Measurements from ENCODE around the gene MRPS18B. TPM values are rescaled to one million over a fixed set of nuclear protein-coding genes. Genes with fewer than 3 reads are reported as not detected.
"Not testable (repeated sequence)": the region's sequence is repeated elsewhere in the genome, so short reads cannot be mapped to it uniquely, and the experiment has no call there.

Gene MRPS18B
- total and polyA plus RNA-seq, 2 donors (not counting 1 experiment from before 2014, with no cell fraction given): 53.1 to 76.8 TPM

DNA sequence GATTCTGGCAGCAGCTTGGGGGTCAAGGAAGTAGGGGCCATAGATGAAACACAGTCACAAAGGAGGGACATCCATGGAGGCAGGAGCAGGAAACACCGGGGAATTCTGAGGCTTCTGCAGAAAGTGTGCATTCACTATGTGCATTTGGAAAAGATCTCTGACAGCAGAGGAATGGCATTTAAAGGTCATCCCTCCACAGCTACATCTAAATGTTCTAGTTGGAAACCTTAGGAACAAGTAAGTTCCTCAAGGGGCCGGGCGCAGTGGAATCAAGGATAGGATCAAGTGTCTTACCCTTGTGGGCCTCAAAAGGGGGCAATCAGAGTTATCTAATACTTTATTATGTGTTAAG lies 38.1 kb downstream of the MRPS18B start:
- TF ChIP-seq EZH2 (IDR thresholded peaks at IDR 0.05; ENCODE audit: low read length, missing control alignments): no peak
- Histone ChIP-seq H2AFZ (ENCODE audit: low read length) (no peak overlapping the region), H3K36me3 (ENCODE audit: control insufficient read depth, insufficient read depth, low read length) (peaks cover 14% of the 10 kb centered on the region), H3K4me2 (ENCODE audit: extremely low read depth, insufficient read depth, low read length) (no peak overlapping the region), H3K79me2 (ENCODE audit: control insufficient read depth, insufficient read depth, low read length) (no peaks in the 10 kb centered on the region), H3K27ac (ENCODE audit: insufficient read depth, low read length) (no peak overlapping the region), H3K4me1 (ENCODE audit: control insufficient read depth, extremely low read depth, insufficient read depth, low read length) (no peaks in the 10 kb centered on the region), H3K27me3 (ENCODE audit: control insufficient read depth, insufficient read depth, low read length) (no peaks in the 10 kb centered on the region), H4K20me1 (ENCODE audit: control insufficient read depth, extremely low read depth, insufficient read depth, low read length) (no peaks in the 10 kb centered on the region), H3K9ac (ENCODE audit: insufficient read depth, low read length) (no peak overlapping the region), H3K4me3 (replicated peaks in 1 of 4; ENCODE audit: control extremely low read depth in 1 of 4, insufficient read depth in 1 of 4, low read depth in 3 of 4, low read length in 4 of 4) (no peak overlapping the region), H3K9me3 (ENCODE audit: control insufficient read depth, insufficient read depth, low read depth, low read length) (no peaks in the 10 kb centered on the region)
- DNase-seq (ENCODE audit: low read depth in 2 of 2): no peak

DNA sequence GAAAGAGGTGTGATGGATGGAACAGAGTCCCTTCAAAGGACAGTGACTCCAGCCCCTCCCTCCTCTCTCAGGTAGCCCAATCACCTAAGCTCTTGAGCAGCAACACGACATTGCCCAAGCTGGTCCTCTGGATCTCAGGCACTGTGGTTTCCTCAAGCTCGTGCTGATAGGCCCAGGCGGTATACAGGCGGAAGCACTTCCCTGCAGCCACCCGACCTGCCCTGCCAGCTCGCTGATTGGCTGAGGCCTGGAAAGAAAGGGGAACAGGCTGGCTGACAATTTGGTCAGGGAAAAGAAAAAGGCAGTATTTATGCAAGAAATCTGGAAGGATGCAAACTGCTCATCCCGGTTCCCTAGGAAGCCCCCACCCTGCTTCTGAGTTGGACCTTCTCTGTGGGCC lies 38.9 kb downstream of the MRPS18B start:
- no peak overlapping the region for H3K4me3 ChIP-seq (replicated peaks in 1 of 4; ENCODE audit: control extremely low read depth in 1 of 4, insufficient read depth in 1 of 4, low read depth in 3 of 4, low read length in 4 of 4)
- no peak overlapping the region for H3K4me2 ChIP-seq (ENCODE audit: extremely low read depth, insufficient read depth, low read length)
- H4K20me1 ChIP-seq (ENCODE audit: control insufficient read depth, extremely low read depth, insufficient read depth, low read length): no peaks in the 10 kb centered on the region
- H3K79me2 ChIP-seq (ENCODE audit: control insufficient read depth, insufficient read depth, low read length): no peaks in the 10 kb centered on the region
- H2AFZ ChIP-seq (ENCODE audit: low read length): no peak overlapping the region
- DNase-seq (ENCODE audit: low read depth in 2 of 2): no peak
- peaks cover 15% of the 10 kb centered on the region for H3K36me3 ChIP-seq (ENCODE audit: control insufficient read depth, insufficient read depth, low read length)
- no peak overlapping the region for H3K27ac ChIP-seq (ENCODE audit: insufficient read depth, low read length)
- no peak overlapping the region for H3K9ac ChIP-seq (ENCODE audit: insufficient read depth, low read length)
- H3K4me1 ChIP-seq (ENCODE audit: control insufficient read depth, extremely low read depth, insufficient read depth, low read length): no peaks in the 10 kb centered on the region
- no peaks in the 10 kb centered on the region for H3K27me3 ChIP-seq (ENCODE audit: control insufficient read depth, insufficient read depth, low read length)
- no peaks in the 10 kb centered on the region for H3K9me3 ChIP-seq (ENCODE audit: control insufficient read depth, insufficient read depth, low read depth, low read length)
- no peak for TF ChIP-seq EZH2 (IDR thresholded peaks at IDR 0.05; ENCODE audit: low read length, missing control alignments)
- TF ChIP-seq, protein P1, sequence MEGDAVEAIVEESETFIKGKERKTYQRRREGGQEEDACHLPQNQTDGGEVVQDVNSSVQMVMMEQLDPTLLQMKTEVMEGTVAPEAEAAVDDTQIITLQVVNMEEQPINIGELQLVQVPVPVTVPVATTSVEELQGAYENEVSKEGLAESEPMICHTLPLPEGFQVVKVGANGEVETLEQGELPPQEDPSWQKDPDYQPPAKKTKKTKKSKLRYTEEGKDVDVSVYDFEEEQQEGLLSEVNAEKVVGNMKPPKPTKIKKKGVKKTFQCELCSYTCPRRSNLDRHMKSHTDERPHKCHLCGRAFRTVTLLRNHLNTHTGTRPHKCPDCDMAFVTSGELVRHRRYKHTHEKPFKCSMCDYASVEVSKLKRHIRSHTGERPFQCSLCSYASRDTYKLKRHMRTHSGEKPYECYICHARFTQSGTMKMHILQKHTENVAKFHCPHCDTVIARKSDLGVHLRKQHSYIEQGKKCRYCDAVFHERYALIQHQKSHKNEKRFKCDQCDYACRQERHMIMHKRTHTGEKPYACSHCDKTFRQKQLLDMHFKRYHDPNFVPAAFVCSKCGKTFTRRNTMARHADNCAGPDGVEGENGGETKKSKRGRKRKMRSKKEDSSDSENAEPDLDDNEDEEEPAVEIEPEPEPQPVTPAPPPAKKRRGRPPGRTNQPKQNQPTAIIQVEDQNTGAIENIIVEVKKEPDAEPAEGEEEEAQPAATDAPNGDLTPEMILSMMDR (conservative IDR thresholded peaks at IDR 0.05 in 1 of 2, IDR thresholded peaks at IDR 0.05 in 1 of 2; ENCODE audit: low read depth in 1 of 2, low read length in 2 of 2): no peak

DNA sequence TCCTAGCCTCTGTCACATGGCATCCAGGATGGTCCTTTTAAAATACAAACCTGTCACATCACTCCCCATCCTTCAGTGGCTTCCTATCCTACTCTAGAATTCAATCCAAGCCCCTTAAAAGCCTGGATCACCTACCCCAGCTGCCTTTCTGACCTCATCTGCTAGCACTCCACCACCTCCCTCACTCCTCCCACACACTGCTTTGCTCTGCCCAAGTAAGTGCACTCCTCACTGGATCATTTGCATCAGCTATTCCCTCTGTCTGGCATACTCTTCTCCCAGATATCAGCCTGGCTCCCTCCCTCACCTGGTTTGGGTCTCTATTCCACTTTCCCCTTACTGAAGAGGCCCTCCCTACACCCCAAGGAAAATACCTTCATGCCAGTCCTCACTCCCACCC lies 39.8 kb downstream of the MRPS18B start:
- Histone ChIP-seq H3K4me3 (replicated peaks in 1 of 4; ENCODE audit: control extremely low read depth in 1 of 4, insufficient read depth in 1 of 4, low read depth in 3 of 4, low read length in 4 of 4) (no peak overlapping the region), H3K36me3 (ENCODE audit: control insufficient read depth, insufficient read depth, low read length) (peaks cover 19% of the 10 kb centered on the region), H2AFZ (ENCODE audit: low read length) (no peak overlapping the region), H3K4me1 (ENCODE audit: control insufficient read depth, extremely low read depth, insufficient read depth, low read length) (no peaks in the 10 kb centered on the region), H3K27ac (ENCODE audit: insufficient read depth, low read length) (no peak overlapping the region), H3K9ac (ENCODE audit: insufficient read depth, low read length) (no peak overlapping the region), H3K9me3 (ENCODE audit: control insufficient read depth, insufficient read depth, low read depth, low read length) (no peaks in the 10 kb centered on the region), H3K4me2 (ENCODE audit: extremely low read depth, insufficient read depth, low read length) (no peak overlapping the region), H3K27me3 (ENCODE audit: control insufficient read depth, insufficient read depth, low read length) (no peaks in the 10 kb centered on the region), H3K79me2 (ENCODE audit: control insufficient read depth, insufficient read depth, low read length) (no peaks in the 10 kb centered on the region), H4K20me1 (ENCODE audit: control insufficient read depth, extremely low read depth, insufficient read depth, low read length) (no peaks in the 10 kb centered on the region)
- no peak for TF ChIP-seq EZH2 (IDR thresholded peaks at IDR 0.05; ENCODE audit: low read length, missing control alignments)
- TF ChIP-seq, protein P1 (conservative IDR thresholded peaks at IDR 0.05 in 1 of 2, IDR thresholded peaks at IDR 0.05 in 1 of 2; ENCODE audit: low read depth in 1 of 2, low read length in 2 of 2): no peak
- no peak for DNase-seq (ENCODE audit: low read depth in 2 of 2)

DNA sequence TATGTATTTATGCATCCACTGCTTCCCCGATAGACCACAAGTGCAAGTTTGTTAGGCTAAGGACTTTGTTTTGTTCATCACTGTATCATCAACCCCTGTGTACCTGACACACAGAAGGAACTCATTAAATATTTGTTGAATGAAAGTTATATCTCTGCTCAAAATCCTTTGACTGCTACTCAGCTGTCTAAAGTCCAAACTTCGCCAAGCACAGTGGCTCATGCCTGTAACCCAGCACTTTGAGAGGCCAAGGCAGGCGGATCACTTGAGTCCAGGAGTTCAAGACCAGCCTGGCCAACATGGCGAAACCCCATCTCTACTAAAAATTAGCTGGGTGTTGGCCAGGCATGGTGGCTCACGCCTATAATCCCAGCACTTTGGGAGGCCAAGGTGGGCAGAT lies 40.3 kb downstream of the MRPS18B start:
- not testable (repeated sequence) for H4K20me1 ChIP-seq (ENCODE audit: control insufficient read depth, extremely low read depth, insufficient read depth, low read length); H3K4me3 ChIP-seq (replicated peaks in 1 of 4; ENCODE audit: control extremely low read depth in 1 of 4, insufficient read depth in 1 of 4, low read depth in 3 of 4, low read length in 4 of 4)
- H3K36me3 ChIP-seq (ENCODE audit: control insufficient read depth, insufficient read depth, low read length): peaks cover 20% of the 10 kb centered on the region

More for the DNA sequence above, 40.3 kb downstream of the MRPS18B start:
- not testable (repeated sequence) for H3K9ac ChIP-seq (ENCODE audit: insufficient read depth, low read length); H3K79me2 ChIP-seq (ENCODE audit: control insufficient read depth, insufficient read depth, low read length); H3K27me3 ChIP-seq (ENCODE audit: control insufficient read depth, insufficient read depth, low read length); H3K4me2 ChIP-seq (ENCODE audit: extremely low read depth, insufficient read depth, low read length); H2AFZ ChIP-seq (ENCODE audit: low read length); H3K4me1 ChIP-seq (ENCODE audit: control insufficient read depth, extremely low read depth, insufficient read depth, low read length); H3K9me3 ChIP-seq (ENCODE audit: control insufficient read depth, insufficient read depth, low read depth, low read length); H3K27ac ChIP-seq (ENCODE audit: insufficient read depth, low read length); DNase-seq (ENCODE audit: low read depth in 2 of 2)
